OCI-LY1 (cell line): ENCODE measurements around the gene SLC44A2.

Experiments
- H2AFZ ChIP-seq: fragments of 200-600 bp; sonication (generic), shearing (Covaris generic); 2 replicates; pipeline ENCODE4 v1.6.0; 2014; ENCODE audit warnings: antibody characterized with exemption, mild to moderate bottlenecking, low read length
- H3F3A ChIP-seq: fragments of 200-600 bp; sonication (generic), shearing (Covaris generic); 2 replicates; pipeline ENCODE4 v1.6.0; 2014; ENCODE audit warnings: mild to moderate bottlenecking, antibody characterized with exemption, low read length, moderate library complexity; ENCODE audit not compliant: insufficient read depth
- H3K27ac ChIP-seq: fragments of 200-600 bp; sonication (generic); 2 replicates; pipeline ENCODE4 v1.5.1; 2014; ENCODE audit warnings: low read length, mixed run types, mild to moderate bottlenecking, low read depth; ENCODE audit not compliant: poor library complexity, severe bottlenecking
- H3K27me3 ChIP-seq: fragments of 200-600 bp; sonication (generic); 2 replicates; pipeline ENCODE4 v1.6.0; 2014; ENCODE audit warnings: antibody characterized with exemption, mild to moderate bottlenecking, low read length, moderate library complexity; ENCODE audit not compliant: insufficient read depth
- H3K36me3 ChIP-seq: fragments of 200-600 bp; sonication (generic); 2 replicates; pipeline ENCODE4 v1.6.1; 2014; ENCODE audit warnings: mild to moderate bottlenecking, antibody characterized with exemption, low read length, moderate library complexity, mixed read lengths; ENCODE audit not compliant: insufficient read depth
- H3K4me1 ChIP-seq: fragments of 200-600 bp; sonication (generic); 2 replicates; pipeline ENCODE4 v1.5.1; 2014; ENCODE audit warnings: mild to moderate bottlenecking, low read length, moderate library complexity; ENCODE audit not compliant: insufficient read depth, severe bottlenecking
- H3K4me2 ChIP-seq: fragments of 200-600 bp; sonication (generic), shearing (Covaris generic); 2 replicates; pipeline ENCODE4 v1.6.1; 2014; ENCODE audit warnings: low read length
- H3K4me3 ChIP-seq: fragments of 200-600 bp; sonication (generic); 2 replicates; pipeline ENCODE4 v1.5.1; 2014; ENCODE audit warnings: low read length, low read depth, mild to moderate bottlenecking, mixed read lengths; ENCODE audit not compliant: poor library complexity, severe bottlenecking
- H3K79me2 ChIP-seq: fragments of 200-600 bp; shearing (Covaris generic); 2 replicates; pipeline ENCODE4 v1.6.1; 2016; ENCODE audit warnings: mixed run types, low read length, mixed read lengths; ENCODE audit not compliant: insufficient read depth
- H3K9ac ChIP-seq: fragments of 200-600 bp; sonication (generic), shearing (Covaris generic); 2 replicates; pipeline ENCODE4 v1.6.1; 2014; ENCODE audit warnings: mild to moderate bottlenecking, low read length, mixed read lengths
- H3K9me2 ChIP-seq: fragments of 200-600 bp; sonication (generic), shearing (Covaris generic); 2 replicates; pipeline ENCODE4 v1.6.1; 2014; ENCODE audit warnings: low read depth, mild to moderate bottlenecking, low read length, mixed read lengths
- H3K9me3 ChIP-seq: fragments of 200-600 bp; shearing (Covaris generic); 2 replicates; pipeline ENCODE4 v1.6.1; 2014; ENCODE audit warnings: low read length, mixed read lengths
- H4K20me1 ChIP-seq: fragments of 200-600 bp; sonication (generic), shearing (Covaris generic); 2 replicates; pipeline ENCODE4 v1.6.0; 2016; ENCODE audit warnings: mild to moderate bottlenecking, low read length; ENCODE audit not compliant: insufficient read depth
- CTCF ChIP-seq: fragments of 200-600 bp; sonication (generic), shearing (Covaris generic); IDR thresholded peaks from 2 replicates; pipeline ENCODE4 v1.5.1; 2017; ENCODE audit warnings: mild to moderate bottlenecking, antibody characterized with exemption, low read length, moderate library complexity, mixed read lengths
- EZH2 ChIP-seq: fragments of 200-600 bp; sonication (generic), shearing (Covaris generic); IDR thresholded peaks from 2 replicates; pipeline ENCODE4 v1.8.0; 2017; ENCODE audit warnings: borderline replicate concordance, mixed run types, mild to moderate bottlenecking, antibody characterized with exemption, low read length, moderate library complexity, mixed read lengths

The SLC44A2 gene

GRCh38 chr19:10582091-10582490 is 43.3 kb upstream of the SLC44A2 start:
- peaks cover under 1% of the 10 kb centered on the region; the same call in 1 of the 2 replicates for H3K27me3 ChIP-seq
- no peaks in the 10 kb centered on the region for H3K36me3 ChIP-seq
- no peaks in the 10 kb centered on the region for H3K9me3 ChIP-seq
- no peak overlapping the region for H3K4me3 ChIP-seq
- H4K20me1 ChIP-seq = no peaks in the 10 kb centered on the region
- no peak overlapping the region for H3K9ac ChIP-seq
- H3K4me2 ChIP-seq = no peak overlapping the region
- H3K9me2 ChIP-seq = no peaks in the 10 kb centered on the region
- H3K27ac ChIP-seq = no peak overlapping the region
- no peaks in the 10 kb centered on the region for H3F3A ChIP-seq
- no peak overlapping the region for H2AFZ ChIP-seq
- TF ChIP-seq EZH2 (no peak), CTCF (no peak)
- H3K4me1 ChIP-seq = peaks cover 6% of the 10 kb centered on the region
- H3K79me2 ChIP-seq = no peaks in the 10 kb centered on the region

GRCh38 chr19:10583036-10583776 is 42.1 kb upstream of the SLC44A2 start:
- Histone ChIP-seq H3K9me2 (no peaks in the 10 kb centered on the region), H2AFZ (no peak overlapping the region)

GRCh38 chr19:10586396-10586795 is 39.0 kb upstream of the SLC44A2 start:
- Histone ChIP-seq H2AFZ (no peak overlapping the region), H3K36me3 (no peaks in the 10 kb centered on the region), H3F3A (no peaks in the 10 kb centered on the region), H3K79me2 (no peaks in the 10 kb centered on the region), H3K9ac (no peak overlapping the region), H3K9me3 (no peaks in the 10 kb centered on the region), H3K27ac (no peak overlapping the region), H3K4me3 (no peak overlapping the region), H3K9me2 (no peaks in the 10 kb centered on the region), H4K20me1 (no peaks in the 10 kb centered on the region), H3K4me2 (no peak overlapping the region), H3K4me1 (peaks cover 3% of the 10 kb centered on the region), H3K27me3 (no peaks in the 10 kb centered on the region; the same call in 1 of the 2 replicates)
- TF ChIP-seq CTCF (no peak), EZH2 (no peak)

More at GRCh38 chr19:10583036-10583776, 42.1 kb upstream of the SLC44A2 start:
- Histone ChIP-seq H3K79me2 (no peaks in the 10 kb centered on the region), H3K9me3 (no peaks in the 10 kb centered on the region), H3K27me3 (no peaks in the 10 kb centered on the region; the same call in 1 of the 2 replicates), H3K9ac (no peak overlapping the region), H3K27ac (no peak overlapping the region), H3K4me3 (no peak overlapping the region), H4K20me1 (no peaks in the 10 kb centered on the region), H3K36me3 (no peaks in the 10 kb centered on the region), H3K4me1 (peaks cover 6% of the 10 kb centered on the region), H3K4me2 (no peak overlapping the region), H3F3A (no peaks in the 10 kb centered on the region)
- TF ChIP-seq CTCF (no peak), EZH2 (no peak)
